Stimulated activated CD4-positive, alpha-beta T cell treated with anti-CD3 and anti-CD28 coated beads, Interleukin-1b, Interleukin-23, amount 100 ng/mL, for 48 hours (primary cell): ENCODE data around the gene COMMD6.
"Not testable (repeated sequence)": the region's sequence is repeated elsewhere in the genome, so short reads cannot be mapped to it uniquely, and the experiment has no call there.

Experiments used
- DNase-seq: peaks from one replicate; pipeline ENCODE4 v3.0.0-alpha.2; 2020

COMMD6 gene

DNA sequence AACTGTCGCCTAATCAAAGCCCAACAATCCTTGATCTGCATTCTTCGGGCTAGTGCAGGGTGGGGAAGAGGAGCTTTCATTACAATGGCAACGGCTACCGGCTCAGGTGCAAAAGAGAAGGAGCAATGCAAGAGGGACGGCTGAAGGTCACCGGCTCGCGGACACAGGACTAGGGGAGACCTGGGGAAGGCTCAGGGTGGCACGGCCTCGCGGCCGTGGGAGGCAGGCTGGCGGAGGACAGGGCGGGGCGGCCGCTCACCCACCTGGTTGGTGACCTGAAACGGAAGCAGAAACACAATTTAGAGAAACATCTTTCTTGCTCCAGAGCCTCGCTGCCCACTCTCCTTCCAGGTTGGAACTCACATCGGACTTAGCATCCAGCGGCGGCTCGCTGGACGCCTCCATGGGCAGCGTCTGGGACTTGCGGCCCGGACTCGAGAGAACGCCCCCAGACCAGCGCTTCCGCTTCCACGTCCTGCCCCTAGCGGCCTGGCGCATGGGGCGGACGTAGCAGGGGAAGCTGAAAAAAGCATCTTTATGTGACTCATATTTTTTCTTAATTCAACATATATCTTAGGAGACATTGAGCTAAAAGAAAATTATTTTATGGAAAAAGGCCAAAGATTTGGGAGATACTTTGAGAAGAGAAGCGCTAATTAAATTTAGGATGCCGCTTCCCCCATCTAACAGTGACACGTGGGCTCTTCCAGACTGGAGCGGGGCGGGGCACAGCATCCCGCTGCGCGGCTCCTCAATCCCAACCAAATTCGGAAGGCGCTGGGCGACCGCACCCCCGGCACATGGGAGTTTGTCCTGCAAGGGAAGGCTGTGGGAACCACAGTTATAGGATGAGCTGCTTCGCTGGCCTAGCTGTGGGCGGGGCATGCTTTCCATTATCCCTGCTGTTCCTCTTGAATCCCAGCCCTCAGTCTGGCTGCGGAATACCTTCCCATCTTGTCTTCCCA is at the start of gene COMMD6:
COMMD6 (minus strand) TSS at position 441 of the 965 bp plus-strand sequence; CDS start at position 405, 36 bp downstream.
- DNase-seq = peak; percentile 58

DNA sequence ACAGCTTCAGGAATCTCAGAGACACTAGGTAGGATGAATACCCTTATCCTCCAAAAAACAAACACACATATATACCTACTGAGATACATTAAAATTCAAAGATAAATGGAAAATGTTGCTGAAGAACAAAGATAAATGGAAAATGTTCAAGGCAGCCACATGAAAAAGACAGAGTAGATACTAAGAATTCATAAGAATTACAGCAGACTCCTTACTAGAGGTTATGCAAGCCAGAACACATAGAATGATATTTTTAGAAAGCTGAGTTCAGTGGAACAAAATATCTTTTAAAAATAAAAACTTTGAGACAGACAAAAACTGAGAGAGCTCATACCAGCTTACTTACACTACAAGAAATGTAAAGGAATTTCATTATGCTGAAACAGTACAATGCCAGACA is 47.5 kb upstream of the COMMD6 start:
- DNase-seq = no peak

GRCh38 chr13:75583091-75583490 is 45.5 kb upstream of the COMMD6 start:
- no peak for DNase-seq

- no peak for DNase-seq
Measured at GRCh38 chr13:75581874-75582640, 44.4 kb upstream of the COMMD6 start.

- DNase-seq = no peak
Measured at GRCh38 chr13:75579529-75579928, 41.9 kb upstream of the COMMD6 start.

DNA sequence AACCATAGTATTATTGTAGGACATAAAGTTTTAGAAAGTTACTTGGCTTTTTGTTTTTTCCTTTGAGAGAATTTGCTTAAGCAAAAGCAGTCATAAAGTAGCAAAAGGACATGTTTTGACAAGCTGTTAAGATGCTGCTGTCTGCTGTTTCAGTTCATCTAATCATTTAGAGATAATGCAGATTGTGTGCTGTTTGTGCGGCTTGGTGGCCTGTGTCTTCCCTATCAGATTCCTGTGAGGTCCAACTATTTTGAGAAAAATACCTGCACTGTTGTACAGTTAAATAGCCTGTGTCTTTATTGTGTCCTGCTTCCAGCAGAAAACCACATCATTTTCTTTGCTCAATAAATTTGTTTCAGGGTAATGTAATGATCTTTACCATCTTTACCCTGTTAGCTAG is 31.9 kb upstream of the COMMD6 start:
- no peak for DNase-seq

- no peak for DNase-seq
Measured at GRCh38 chr13:75566658-75567057, 29.0 kb upstream of the COMMD6 start.

GRCh38 chr13:75558145-75558840 is 20.7 kb upstream of the COMMD6 start:
- DNase-seq = no peak

- DNase-seq = no peak
Measured at GRCh38 chr13:75556961-75557360, 19.3 kb upstream of the COMMD6 start.

DNA sequence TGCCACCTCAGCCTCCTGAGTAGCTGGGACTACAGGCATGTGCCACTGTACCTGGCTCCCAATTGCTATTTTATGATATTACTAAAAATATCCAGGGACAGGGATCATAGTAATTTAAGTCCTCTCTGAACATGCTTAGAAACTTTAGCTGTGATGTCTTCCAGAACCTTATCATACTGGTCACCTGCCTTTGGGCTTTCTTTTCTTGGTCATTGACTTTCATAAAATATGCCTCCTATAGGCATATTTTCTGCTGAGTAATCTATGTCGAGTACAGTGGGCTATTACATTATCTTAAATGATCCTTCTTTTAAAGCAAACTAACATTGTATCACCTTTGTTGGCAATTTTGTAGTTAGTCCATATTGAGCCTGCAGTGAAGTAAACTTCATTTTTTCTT is 18.2 kb upstream of the COMMD6 start:
- DNase-seq = no peak

- peak; percentile 17 for DNase-seq
Measured at GRCh38 chr13:75554981-75555380, 17.3 kb upstream of the COMMD6 start.

DNA sequence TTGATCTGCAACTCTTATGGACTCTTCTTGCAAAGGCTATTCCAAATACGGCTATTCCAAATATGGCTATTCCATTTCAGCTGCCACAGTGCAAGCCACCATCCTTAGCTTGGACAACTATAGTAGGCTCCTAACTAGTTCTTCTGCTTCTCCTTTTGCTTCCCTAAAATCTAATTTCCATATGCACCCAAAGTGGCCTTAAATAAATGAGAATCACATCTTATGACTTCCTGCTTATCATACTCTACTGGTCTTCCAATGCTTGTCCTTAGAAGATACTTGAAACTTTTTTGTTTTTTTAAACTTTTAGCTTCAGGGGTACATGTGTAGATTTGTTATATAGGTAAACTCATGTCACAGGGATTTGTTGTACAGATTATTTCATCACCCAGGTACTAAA is 16.8 kb upstream of the COMMD6 start:
- DNase-seq = no peak

GRCh38 chr13:75550159-75550567 is 12.5 kb upstream of the COMMD6 start:
- DNase-seq = peak; percentile 34

- DNase-seq = peak; percentile 98
Measured at GRCh38 chr13:75549262-75550158, 11.9 kb upstream of the COMMD6 start, which contains the start of gene UCHL3. TSS of gene UCHL3 (plus strand) at chr13:75549791. CDS start at chr13:75549821, 30 bp downstream.

- no peak for DNase-seq
Measured at GRCh38 chr13:75547917-75548316, 10.3 kb upstream of the COMMD6 start.

DNA sequence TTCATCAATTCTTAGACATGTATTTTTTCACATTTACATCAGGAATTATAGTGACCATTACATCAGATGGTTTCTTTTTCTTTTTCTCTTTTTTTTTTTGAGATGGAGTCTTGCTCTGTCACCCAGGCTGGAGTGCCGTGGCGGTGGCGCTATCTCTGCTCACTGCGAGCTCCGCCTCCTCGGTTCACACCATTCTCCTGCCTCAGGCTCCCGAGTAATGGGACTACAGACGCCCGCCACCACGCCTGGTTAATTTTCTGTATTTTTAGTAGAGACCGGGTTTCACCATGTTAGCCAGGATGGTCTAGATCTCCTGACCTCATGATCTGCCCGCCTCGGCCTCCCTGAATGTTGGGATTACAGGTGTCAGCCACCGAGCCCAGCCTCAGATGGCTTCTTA is 7.7 kb upstream of the COMMD6 start:
- DNase-seq = not testable (repeated sequence)

- DNase-seq = no peak
Measured at GRCh38 chr13:75544681-75545330, 7.2 kb upstream of the COMMD6 start.

GRCh38 chr13:75541961-75542360 is 4.3 kb upstream of the COMMD6 start:
- no peak for DNase-seq

DNA sequence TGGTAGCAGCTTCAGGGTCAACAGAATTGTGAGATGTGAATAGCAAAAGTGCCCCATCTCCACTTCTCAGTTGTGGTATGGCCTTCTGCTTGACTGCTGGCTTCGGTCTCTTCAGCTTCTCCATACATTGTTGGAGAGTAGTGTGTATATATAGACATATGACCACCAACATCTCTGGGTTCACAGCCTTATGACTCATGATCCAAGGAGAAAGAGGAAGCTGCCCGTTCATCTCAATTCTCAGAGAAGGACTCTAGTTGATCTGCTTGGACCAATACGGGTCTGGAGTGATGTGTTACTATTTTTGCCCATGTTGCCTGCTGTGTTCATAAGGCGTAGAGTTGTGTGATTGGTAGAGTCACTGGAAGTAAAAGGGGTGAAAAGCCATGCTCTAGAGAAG is 3.6 kb upstream of the COMMD6 start:
- DNase-seq = no peak

GRCh38 chr13:75533861-75534260 is 3.8 kb downstream of the COMMD6 start:
- no peak for DNase-seq

DNA sequence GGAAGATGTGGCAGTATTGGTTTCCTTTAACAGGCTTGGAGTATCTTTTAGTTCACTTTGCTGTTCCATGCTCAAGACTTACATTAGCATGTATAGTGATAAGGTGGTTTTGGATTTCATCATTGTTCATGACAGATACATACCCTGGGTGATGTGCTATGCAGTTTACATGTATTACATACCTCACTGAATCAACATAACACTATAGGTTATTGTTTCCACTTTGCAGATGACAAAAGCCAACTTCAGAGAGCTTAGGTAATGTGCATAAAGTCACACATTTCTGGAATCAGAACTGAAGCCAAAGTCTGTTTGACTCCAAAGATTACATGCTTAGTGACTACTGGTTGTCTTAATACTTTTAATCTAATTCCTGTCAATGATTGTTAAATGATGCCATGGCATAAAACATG is 7.1 kb downstream of the COMMD6 start:
- DNase-seq = no peak
